GM12864 (cell line): ENCODE results near the gene MX1.

Source experiments
- DNase-seq: peaks from one replicate; pipeline ENCODE4 v3.0.0-alpha.2; 2011; ENCODE audit warnings: low read depth
- H3K4me3 ChIP-seq: 2 replicates; pipeline ENCODE4 v1.5.1; 2011; ENCODE audit warnings: mild to moderate bottlenecking, low read depth, low read length, control low read depth
- TF ChIP-seq, protein P1 (sequence below): IDR thresholded peaks from 2 replicates; pipeline ENCODE4 v1.5.1; 2011; ENCODE audit warnings: low read depth, mild to moderate bottlenecking, moderate library complexity, low read length, control low read depth, inconsistent platforms; ENCODE audit errors: missing control alignments

Gene MX1

GRCh38 chr21:41432562-41433460 is 6.8 kb downstream of the MX1 start:
- TF ChIP-seq, protein P1, sequence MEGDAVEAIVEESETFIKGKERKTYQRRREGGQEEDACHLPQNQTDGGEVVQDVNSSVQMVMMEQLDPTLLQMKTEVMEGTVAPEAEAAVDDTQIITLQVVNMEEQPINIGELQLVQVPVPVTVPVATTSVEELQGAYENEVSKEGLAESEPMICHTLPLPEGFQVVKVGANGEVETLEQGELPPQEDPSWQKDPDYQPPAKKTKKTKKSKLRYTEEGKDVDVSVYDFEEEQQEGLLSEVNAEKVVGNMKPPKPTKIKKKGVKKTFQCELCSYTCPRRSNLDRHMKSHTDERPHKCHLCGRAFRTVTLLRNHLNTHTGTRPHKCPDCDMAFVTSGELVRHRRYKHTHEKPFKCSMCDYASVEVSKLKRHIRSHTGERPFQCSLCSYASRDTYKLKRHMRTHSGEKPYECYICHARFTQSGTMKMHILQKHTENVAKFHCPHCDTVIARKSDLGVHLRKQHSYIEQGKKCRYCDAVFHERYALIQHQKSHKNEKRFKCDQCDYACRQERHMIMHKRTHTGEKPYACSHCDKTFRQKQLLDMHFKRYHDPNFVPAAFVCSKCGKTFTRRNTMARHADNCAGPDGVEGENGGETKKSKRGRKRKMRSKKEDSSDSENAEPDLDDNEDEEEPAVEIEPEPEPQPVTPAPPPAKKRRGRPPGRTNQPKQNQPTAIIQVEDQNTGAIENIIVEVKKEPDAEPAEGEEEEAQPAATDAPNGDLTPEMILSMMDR, result no peak
- no peak for DNase-seq
- H3K4me3 ChIP-seq, result no peak overlapping the region

GRCh38 chr21:41433566-41433965 is 7.5 kb downstream of the MX1 start:
- no peak for DNase-seq
- TF ChIP-seq, protein P1, result no peak

GRCh38 chr21:41435706-41436105 is 9.7 kb downstream of the MX1 start:
- H3K4me3 ChIP-seq, result no peak overlapping the region
- TF ChIP-seq, protein P1, result no peak
- no peak for DNase-seq

More at GRCh38 chr21:41433566-41433965, 7.5 kb downstream of the MX1 start:
- H3K4me3 ChIP-seq, result no peak overlapping the region

DNA sequence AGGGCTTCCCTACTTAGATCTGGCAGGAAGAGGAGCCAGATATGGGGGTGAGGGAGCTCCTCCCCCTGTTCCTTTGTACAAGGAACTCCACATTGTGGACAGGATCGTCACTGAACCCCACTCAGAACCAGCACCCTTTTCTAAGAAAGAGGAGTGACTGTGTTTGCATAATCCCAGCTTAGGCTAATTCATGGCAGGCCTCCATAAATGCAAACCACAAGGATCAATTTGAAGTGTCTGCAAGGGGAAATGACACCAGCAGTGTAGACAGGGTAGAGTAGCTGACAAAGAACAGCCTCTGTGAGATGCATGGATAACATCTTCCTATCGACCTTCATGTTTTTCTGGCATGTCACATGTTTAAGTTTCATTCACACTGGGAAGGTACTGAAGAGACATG is 11.7 kb downstream of the MX1 start:
- TF ChIP-seq, protein P1, result no peak
- no peak overlapping the region for H3K4me3 ChIP-seq
- DNase-seq, result no peak

DNA sequence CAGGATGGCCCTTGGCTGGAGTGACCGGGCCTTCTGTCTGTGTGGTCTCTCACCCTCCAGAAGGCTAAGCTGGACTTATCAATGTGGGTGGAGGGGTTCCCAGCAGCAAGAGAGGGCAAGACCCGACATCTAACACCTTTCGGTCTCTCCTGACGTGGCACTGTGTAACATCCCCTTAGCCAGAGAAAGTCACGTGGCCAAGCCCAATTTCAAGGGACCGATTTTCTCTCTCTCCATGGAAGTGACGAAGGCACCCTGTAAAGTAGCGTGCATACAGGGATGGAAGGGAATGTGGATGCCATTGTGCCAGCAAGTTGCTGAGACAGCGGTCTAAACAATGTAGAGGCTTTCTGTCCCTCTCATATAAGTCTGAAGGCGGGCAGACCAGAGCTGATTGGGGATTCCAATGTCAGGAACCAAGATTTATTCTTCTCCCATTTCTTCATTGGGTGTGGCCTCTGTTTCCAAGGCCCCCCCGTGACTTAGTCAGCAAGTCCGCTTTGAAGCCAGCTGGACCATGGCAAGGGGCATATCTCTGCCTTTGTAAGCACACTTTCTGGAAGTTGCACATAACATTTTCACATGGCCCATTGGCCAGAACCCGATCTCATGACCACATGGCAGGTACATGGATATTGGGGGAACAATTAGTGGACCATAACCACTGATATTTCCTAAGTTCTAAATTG is 12.5 kb downstream of the MX1 start:
- no peak overlapping the region for H3K4me3 ChIP-seq
- no peak for DNase-seq
- TF ChIP-seq, protein P1, result no peak

DNA sequence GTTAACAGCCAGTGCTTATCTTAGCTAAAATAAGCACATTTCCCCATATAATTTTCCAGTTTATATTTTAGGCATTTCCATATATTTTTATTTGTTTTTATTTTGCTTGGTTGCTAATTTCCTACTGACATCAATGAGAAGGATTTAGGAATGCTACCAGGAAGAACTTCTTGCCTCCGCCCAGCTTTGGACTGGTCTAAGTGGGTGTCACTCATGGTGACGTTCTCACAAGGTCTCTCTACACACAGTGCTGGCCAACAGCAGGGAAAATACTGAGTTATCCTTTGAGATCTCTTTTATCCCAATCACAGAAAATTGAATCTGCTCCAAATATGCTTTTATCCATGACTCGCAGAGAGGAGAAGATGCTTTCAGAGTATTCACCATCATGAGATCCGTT is 13.2 kb downstream of the MX1 start:
- no peak overlapping the region for H3K4me3 ChIP-seq
- TF ChIP-seq, protein P1, result no peak
- DNase-seq, result no peak
